GM19438 (cell line): ENCODE data around the gene HINT2.

Experiments used
- ATAC-seq: cut with Tn5 transposase; IDR thresholded peaks from one replicate; pipeline ENCODE4 v1.9.1; 2021; ENCODE audit warnings: low read depth; ENCODE audit not compliant: unreplicated experiment

HINT2 gene

DNA sequence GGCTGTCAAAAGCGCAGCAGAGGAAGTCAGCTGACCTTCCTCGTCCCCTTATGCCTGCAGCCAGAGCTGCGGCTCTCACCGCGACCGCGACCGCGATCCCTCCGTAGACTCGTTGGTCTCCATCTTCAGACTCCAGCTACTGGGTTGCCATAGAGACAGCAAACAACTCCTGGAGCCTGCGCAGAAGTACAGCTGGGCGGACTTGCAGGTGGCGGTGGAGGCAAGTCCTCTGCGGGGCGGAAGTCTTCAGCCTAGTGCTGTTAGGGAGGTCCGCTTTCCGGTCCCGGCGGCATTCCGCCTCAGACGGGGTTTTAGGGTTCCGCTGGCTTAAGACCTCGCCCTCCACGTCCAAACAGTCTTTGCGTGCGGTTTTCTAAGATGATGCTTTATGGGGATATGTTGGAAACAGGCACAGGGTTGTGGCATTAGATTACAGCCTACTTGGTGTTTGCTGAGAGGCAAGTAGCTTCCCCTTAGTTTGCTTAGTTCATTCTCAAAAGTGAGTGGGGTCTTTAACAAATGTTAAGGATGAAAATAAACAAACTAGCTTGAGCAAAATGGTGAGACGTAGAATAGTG, 2.7 kb downstream of the HINT2 start, which contains the start of gene SPAG8:
Gene SPAG8 (minus strand): TSS at position 238 of the 578 bp plus-strand sequence. CDS start 115 bp downstream, at position 123.
- peak; percentile 53 for ATAC-seq

DNA sequence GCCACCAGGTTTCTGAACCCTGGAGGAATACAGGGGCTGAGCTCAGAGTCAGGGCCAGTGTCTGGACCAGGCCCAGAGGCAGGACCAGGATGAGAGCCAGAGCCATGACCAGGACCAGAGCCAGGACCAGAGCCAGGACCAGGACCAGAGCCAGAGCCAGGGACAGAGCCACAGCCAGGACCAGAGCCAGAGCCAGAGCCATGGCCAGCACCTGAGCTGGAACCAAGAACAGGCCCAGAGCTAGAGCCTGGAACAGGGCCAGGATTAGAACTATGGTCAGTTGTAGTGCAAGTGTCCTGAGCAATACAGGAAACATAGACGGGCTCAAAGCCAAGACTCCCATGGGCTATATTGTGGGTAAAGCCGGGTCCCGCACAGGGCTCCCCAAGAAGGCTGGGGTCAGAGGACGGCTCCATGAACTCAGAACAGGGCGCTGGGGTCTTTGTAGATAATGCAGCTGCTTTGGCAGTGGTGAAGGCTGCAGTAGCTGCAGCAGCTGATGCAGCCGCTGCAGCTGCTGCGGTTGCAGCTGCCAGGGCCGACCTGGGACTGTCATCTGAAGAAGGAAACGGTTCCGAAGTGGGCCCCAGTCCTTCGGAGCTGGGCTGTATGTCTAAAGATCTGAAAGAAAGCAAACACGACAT, 3.3 kb downstream of the HINT2 start:
- ATAC-seq, result no peak

DNA sequence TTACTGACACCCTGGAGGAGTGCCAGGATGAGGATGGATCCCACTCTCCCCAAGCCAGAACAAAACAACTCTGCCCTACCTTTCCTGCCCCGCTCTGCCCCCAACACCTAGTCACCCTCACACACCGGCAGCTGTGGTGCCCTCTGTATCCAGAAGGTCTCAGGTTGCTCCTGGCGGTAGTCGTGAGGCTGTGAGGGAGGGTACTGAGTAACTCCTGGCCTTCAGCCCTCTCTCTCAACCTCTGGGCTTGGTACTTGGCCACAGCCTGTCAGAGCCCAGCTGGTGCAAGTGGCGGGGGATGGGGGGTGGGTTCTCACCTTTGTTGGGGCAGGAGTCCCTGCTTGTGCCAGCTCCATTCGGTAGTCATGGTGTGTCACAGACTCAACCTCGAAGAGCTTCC, 4.7 kb downstream of the HINT2 start:
- no peak for ATAC-seq

DNA sequence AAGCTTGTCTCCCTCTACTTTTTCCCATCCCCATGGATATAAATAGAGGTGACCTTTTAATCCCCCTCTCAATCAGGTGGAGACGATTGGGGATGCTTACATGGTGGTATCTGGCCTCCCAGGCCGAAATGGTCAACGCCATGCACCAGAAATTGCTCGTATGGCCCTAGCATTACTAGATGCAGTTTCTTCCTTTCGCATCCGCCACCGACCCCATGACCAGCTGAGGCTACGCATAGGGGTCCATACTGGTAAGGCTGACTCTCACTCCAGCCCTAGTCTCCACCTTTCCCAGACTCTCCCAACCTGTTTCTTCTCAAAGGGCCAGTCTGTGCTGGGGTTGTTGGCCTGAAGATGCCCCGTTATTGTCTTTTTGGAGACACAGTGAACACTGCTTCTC, 6.4 kb downstream of the HINT2 start:
- ATAC-seq, result no peak

DNA sequence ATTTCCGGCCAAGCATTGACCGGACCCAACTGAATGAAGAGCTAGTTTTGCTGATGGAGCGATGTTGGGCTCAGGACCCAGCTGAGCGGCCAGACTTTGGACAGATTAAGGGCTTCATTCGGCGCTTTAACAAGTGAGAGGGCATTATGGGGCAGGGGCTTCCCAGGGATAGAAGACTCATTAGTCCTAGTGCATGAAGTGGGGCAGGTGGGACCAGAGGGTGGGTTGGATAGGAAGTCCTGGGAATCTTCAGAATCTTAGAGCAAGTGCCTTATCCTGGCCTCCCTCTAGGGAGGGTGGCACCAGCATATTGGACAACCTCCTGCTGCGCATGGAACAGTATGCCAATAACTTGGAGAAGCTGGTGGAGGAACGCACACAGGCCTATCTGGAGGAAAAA, 8.7 kb downstream of the HINT2 start:
- no peak for ATAC-seq

DNA sequence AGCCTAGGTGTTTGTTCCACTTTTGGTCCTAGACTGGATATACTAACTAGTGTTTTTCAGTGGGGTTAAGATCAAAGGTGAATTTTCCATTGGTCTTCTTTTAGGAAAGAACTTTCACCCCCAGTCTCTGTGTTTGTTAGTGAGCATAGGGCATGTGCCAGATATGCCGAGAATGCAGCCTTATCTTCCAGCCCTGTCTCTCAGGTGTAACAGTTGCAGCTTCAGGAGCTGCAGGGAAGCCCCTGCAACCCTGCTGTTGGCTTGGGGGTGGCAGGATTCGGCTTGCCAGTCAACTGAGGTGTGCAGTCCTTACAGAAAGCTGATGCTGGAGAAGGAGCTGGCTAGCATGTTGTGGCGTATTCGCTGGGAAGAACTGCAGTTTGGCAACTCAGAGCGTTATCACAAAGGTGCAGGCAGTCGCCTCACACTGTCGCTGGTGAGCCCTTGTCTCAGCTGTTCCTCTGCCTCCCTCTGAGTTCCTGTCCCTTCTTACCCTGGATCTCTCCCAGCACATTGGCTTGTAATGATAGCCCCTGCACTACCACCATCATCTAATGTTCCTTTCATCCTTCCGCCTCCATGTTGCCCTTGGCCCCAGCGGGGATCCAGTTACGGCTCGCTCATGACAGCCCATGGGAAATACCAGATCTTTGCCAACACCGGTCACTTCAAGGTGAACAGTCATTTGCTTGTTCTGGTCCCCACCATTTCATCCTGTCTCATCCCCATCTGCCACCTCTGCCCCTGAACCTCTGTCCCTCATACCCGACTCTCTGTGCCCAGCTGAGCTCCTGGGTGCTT, 13.3 kb downstream of the HINT2 start:
- no peak for ATAC-seq

DNA sequence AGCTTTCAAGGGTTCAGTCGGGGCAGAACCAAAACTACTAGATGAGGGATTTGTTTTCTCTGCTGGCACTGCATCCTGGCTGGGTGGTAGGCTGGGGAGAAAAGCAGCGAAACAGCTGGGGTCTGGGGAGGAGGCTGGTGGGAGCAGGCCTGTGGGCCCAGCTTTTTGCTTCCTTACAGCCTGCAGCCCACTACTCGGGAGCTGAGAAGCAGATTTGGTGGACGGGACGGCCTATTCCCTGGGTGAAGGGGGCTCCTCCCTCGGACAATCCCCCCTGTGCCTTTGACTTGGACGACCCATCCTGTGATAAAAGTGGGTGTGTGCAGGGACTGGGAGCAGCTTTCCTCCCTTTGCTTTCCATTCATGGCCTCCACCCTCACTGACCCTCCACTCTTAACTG, 14.3 kb downstream of the HINT2 start:
- no peak for ATAC-seq

DNA sequence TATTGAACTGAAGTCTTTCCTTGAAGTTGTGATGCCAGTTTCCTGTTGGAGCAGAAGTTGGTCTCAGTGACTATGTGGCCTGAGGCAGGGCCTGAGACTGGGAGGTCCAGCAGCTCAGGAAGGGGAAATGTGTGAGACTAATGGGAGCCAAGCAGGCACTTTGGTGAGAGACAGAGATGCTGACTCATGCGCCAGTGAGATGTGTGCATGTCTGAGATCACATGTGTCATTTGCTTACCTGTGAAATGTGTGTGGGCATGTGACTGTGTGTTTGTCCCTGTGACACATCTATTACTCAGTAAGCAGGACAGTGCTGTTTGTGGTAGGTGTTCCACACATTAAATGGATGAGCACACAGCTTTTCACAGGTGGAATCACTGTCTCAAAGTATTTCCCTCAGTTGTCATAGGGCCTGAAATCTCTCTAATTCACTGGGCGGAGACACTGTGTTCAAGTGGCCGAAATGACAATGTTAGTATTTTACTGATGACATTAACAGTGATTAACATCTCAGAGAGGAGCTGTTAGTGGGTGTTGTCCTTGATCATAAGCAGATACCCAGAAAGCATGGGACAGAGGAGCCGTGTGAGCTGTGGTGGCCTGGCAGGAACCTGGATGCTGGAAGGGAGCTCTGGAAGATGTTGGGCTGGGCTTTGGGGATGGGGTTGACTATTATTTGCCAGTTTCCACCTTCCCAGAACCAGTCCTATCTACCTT, 16.0 kb downstream of the HINT2 start:
- no peak for ATAC-seq

DNA sequence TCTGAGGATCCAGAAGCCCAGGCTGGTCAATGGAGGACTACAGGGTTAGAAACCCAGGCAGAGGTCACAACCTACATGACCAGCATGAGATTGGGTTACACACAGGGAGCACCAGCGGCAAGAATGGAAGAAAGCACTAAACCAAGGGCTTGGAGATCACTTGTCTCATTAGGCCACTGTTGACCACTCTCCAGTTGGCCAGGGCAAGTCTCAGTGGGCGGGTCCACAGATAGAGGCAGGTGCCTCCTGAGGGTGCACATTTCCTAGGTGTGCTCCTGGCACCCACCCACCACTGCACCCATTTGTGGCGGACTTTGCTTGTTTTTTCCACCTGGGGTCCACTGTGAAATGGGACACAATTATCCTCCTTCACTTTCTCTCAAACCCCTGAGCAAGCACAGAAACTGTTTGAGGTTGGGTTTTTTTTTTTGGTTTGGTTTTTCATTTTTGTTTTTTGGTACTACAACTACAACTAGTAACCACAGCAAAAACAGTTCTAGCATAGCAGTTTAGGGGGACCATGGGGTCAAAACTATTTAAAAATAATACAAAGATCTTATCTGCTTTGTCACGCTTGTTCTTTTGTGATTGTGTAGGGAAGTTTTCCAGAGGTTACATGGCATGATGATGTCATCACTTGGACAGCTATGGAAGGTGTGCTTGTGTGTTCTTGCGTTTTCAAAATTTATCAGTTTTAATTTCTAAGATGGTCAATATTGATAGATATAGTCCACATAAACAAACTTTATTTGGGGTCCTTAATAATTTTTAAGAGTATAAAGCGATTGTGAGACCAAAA, 17.3 kb downstream of the HINT2 start:
- ATAC-seq, result no peak

DNA sequence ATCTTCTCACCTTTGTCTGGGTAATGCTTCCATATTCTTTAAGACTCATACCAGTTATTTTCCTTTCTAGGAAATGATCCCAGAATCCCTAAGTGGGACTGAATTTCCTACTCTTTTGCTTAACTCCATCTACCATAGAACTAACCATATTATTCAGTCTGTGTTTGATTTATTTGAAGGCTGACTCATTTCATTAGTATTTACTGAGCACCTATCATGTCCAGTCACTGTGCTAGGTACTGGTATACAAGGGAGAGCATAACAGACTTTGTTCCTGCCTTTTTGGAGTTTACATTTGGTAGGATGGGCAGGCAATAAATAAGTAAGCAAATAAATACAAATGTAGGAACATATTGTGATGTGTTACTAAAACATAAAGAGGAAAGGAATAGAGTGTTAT, 19.1 kb downstream of the HINT2 start:
- no peak for ATAC-seq

DNA sequence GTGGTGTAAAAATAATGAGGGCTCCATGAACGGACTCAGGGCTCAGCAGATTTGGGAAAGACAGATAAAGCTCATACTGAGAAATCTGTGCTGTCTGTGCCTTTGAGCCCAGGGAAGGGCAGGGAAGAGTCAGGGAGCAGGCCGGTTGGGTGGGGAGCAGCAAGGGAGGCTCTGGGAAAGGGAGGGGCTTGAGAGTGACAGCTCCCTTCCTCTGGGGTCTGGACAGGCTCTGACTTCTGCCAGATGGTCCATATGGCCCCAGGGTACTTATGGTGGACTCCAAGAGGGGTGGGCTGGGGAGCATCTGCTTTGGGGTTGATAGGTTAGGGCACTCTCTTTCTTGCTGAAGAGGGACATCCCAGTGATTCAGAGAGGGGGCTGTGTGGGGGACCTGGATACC, 21.4 kb downstream of the HINT2 start:
- ATAC-seq, result no peak

DNA sequence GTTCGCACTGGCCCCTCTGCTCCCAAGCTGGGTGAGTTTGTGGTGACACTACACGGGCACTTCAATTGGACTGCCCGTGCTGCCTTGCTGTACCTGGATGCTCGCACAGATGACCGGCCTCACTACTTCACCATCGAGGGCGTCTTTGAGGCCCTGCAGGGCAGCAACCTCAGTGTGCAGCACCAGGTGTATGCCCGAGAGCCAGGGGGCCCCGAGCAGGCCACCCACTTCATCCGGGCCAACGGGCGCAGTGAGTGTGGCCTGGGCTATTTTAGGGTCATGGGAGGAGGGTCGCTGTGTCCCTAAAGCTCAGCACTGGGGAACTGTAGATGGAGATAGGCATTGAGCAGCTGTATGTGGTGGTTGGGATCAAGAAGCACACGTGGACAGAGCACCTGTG, 22.0 kb downstream of the HINT2 start:
- no peak for ATAC-seq

DNA sequence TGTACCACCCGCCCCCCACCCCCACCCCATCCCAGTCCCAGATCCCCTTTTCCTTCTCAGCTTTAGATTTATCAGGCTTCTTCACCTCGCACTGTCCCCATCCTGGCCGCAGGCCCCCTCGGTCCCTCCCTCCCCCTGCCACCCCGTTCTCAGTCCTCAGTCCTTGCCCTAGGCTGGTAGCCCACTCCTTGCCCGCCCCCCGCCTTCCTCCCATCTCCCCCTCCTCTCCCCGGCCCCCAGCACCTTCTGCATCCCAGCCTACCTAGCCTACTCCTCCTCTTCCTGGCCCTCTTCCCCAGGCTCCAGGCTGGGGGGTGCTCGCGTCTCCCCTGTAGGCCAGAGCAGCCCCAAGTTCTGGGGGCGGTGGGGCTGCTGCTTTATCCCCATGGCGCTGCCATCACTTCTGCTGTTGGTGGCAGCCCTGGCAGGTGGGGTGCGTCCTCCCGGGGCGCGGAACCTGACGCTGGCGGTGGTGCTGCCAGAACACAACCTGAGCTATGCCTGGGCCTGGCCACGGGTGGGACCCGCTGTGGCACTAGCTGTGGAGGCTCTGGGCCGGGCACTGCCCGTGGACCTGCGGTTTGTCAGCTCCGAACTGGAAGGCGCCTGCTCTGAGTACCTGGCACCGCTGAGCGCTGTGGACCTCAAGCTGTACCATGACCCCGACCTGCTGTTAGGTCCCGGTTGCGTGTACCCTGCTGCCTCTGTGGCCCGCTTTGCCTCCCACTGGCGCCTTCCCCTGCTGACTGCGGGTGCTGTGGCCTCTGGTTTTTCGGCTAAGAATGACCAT, 22.6 kb downstream of the HINT2 start:
- no peak for ATAC-seq

DNA sequence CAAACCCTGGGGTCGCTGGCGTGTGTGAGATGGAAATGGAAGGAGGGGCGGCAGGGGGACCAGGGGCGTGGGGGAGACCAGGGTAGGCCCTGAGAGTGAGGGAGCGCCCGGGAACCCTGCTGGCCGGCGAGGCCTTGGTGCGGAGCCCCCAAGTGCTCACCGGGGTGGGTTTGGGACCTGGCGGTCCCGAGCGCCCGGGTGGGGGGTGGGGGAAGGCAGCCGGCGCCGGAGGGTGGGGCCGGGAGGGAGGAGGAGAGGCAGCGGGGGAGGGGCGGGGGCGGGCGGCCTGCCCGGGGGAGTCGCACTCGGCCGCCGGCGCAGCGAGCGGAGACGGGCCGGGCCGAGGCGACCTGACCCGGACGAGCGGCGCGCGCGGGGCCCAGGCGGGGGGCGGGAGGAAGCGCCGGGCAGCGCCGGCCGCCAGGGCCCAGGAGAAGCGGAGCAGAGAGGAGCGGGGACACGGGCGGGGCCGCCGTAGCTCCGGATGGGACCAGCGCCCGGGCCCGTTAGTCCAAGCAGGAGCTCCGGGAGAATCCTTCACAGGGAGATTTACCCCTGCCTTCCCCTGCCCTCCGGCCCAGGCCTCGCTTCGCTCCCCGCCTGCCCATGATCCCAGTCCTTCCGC, 23.4 kb downstream of the HINT2 start, which contains the start of gene NPR2:
Gene NPR2 (plus strand): TSS at position 295 of the 625 bp plus-strand sequence. CDS start 818 bp downstream, outside the sequence.
- no peak for ATAC-seq

DNA sequence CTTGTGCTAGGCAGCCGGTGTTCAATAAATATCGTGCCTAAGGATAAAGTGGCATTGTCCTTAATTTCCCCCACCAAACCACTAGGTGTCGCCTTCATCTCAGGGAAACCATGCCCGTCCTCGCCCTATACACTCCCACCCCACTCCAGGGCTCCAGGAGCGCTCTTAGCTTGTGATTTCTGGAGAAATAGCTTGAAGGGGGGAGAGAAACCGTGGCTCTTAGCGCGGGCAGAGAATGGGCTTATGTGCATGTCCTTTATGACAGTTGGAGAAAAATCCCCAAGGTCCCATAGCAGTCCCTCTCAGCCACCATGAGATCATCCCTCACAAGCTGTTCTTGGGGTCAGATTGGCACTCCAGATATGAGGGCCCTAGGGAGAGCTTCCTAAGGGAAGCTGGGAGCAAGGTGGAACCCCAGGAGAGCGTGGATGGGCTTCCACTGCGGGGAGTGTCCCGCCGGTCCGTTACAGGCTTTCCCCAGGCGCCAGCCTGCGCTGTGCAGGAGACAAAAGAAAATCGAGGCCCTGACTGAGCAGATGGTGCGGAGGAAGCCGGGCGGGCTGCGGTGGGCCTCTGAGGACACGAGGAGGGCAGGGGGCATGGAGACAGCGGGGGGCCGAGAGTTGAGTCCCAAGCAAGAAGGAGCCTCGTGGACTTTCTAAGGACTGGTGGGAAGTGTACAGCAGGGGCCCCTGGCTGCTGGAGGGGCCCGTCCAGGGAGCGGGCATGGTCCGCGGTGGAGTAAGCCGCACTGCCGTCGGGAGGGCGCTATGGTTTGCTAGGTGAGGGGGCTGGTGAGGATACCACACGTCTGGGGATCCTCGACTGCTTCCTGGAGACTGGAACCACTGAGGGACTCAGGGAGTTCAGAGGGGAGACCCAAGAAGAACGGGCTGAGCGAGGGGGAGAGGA, 24.2 kb downstream of the HINT2 start:
- ATAC-seq, result no peak

DNA sequence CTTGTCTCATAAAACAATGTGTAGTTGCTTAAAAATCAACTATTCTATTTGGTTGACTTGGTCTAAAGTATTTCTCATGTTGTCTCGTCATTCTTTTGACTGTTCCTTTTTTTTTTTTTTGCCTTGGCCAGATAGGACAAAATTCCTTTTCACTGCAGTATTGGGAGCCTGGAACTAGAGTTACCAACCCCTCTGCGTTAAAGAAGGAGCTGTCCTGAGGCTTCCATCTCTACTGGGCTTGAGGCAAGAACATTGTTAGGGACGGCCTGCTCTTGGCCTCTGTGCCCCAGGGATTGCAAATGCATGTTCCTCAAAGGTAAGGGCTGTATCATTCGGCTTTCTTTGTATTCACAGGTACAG, 24.8 kb downstream of the HINT2 start:
- no peak for ATAC-seq

DNA sequence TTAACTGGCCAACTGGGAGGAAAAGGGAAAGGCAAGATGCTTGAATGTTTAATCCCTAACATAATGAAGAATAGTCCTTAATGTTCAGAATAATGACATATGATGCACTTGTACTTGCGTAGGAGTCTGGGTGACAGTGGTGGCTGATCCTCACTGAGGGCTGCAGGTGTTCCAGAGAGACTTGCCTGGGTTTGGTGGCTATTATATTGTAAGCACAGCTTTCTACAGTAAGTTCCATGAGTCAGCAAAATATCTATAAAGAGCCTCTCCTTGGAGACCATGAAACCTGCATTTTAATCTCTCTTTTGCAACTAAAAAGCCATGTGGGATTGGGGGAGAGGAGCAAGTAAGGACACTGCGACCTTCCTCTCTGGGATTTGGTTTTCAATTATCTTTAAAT, 25.3 kb downstream of the HINT2 start:
- ATAC-seq, result no peak

DNA sequence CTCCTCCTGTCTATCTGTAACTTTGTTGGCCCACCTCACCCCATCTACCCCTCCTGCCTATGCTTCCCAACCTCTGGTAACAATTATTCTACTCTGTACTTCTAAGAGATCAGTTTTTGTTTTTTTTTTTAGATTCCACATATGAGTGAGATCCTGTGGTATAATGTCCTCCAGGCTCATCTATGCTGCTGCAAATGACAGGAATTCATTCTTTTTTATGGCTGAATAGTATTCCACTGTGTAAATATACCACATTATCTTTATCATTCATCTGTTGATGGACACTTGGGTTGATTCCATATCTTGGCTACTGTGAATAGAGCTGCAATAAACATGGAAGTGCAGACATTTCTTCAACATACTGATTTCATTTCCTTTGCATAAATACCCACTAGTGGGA, 31.4 kb downstream of the HINT2 start:
- ATAC-seq, result no peak
